H9 (cell line): ENCODE measurements around the gene PRF1. TPM values are rescaled to one million over a fixed set of nuclear protein-coding genes. Genes with fewer than 3 reads are reported as not detected.

Experiments
- DNase-seq: peaks from one replicate; pipeline ENCODE4 v3.0.0-alpha.2; 2017
- H2AFZ ChIP-seq: one replicate; pipeline ENCODE4 v1.6.1; 2013; ENCODE audit warnings: mild to moderate bottlenecking, low read length, control low read depth, moderate library complexity
- H2AK5ac ChIP-seq: 2 replicates; pipeline ENCODE4 v1.6.1; 2013; ENCODE audit warnings: low read length, control low read depth, mixed read lengths; ENCODE audit not compliant: insufficient read length
- H2BK120ac ChIP-seq: one replicate; pipeline ENCODE4 v1.6.1; 2013; ENCODE audit warnings: low read depth, mild to moderate bottlenecking, low read length, control low read depth, inconsistent platforms; ENCODE audit not compliant: poor library complexity, severe bottlenecking
- H2BK12ac ChIP-seq: 2 replicates; pipeline ENCODE4 v1.6.1; 2013; ENCODE audit warnings: low read length, control low read depth, mixed read lengths, low read depth; ENCODE audit not compliant: insufficient read length
- H2BK15ac ChIP-seq: 2 replicates; pipeline ENCODE4 v1.6.1; 2013; ENCODE audit warnings: low read depth, low read length, control low read depth
- H2BK20ac ChIP-seq: one replicate; pipeline ENCODE4 v1.6.1; 2013; ENCODE audit warnings: low read depth, mild to moderate bottlenecking, low read length, control low read depth, inconsistent platforms; ENCODE audit not compliant: poor library complexity, severe bottlenecking
- H2BK5ac ChIP-seq: 2 replicates; pipeline ENCODE4 v1.6.1; 2013; ENCODE audit warnings: low read length, control low read depth, mixed read lengths; ENCODE audit not compliant: insufficient read length
- H3K14ac ChIP-seq: 2 replicates; pipeline ENCODE4 v1.6.1; 2013; ENCODE audit warnings: low read length, control low read depth; ENCODE audit not compliant: insufficient read depth
- H3K18ac ChIP-seq: 2 replicates; pipeline ENCODE4 v1.6.1; 2013; ENCODE audit warnings: low read depth, mild to moderate bottlenecking, mixed read lengths, low read length, control low read depth; ENCODE audit not compliant: insufficient read length
- H3K23ac ChIP-seq: 2 replicates; pipeline ENCODE4 v1.6.1; 2013; ENCODE audit warnings: low read length, control low read depth, mixed read lengths, low read depth; ENCODE audit not compliant: insufficient read length
- H3K23me2 ChIP-seq: 2 replicates; pipeline ENCODE4 v1.6.1; 2013; ENCODE audit warnings: low read depth, mild to moderate bottlenecking, mixed read lengths, low read length, control low read depth; ENCODE audit not compliant: insufficient read length, poor library complexity, severe bottlenecking
- H3K27ac ChIP-seq: 2 replicates; pipeline ENCODE4 v1.5.1; 2013; ENCODE audit warnings: low read length, control low read depth, mixed read lengths, low read depth; ENCODE audit not compliant: insufficient read length
- H3K27me3 ChIP-seq: 2 replicates; pipeline ENCODE4 v1.6.1; 2013; ENCODE audit warnings: low read length, control low read depth, inconsistent platforms; ENCODE audit not compliant: insufficient read depth
- H3K4ac ChIP-seq: 2 replicates; pipeline ENCODE4 v1.6.1; 2013; ENCODE audit warnings: low read depth, mild to moderate bottlenecking, control low read depth, inconsistent platforms, low read length, moderate library complexity
- H3K4me1 ChIP-seq: 2 replicates; pipeline ENCODE4 v1.6.1; 2013; ENCODE audit warnings: low read length, control low read depth, inconsistent platforms; ENCODE audit not compliant: insufficient read depth
- H3K4me2 ChIP-seq: 2 replicates; pipeline ENCODE4 v1.6.1; 2013; ENCODE audit warnings: low read length, control low read depth, mixed read lengths; ENCODE audit not compliant: insufficient read length, insufficient read depth
- H3K56ac ChIP-seq: 2 replicates; pipeline ENCODE4 v1.6.1; 2013; ENCODE audit warnings: low read depth, mild to moderate bottlenecking, mixed read lengths, low read length, control low read depth; ENCODE audit not compliant: insufficient read length
- H3K79me1 ChIP-seq: 2 replicates; pipeline ENCODE4 v1.6.1; 2013; ENCODE audit warnings: low read depth, mild to moderate bottlenecking, moderate library complexity, low read length, control low read depth, inconsistent platforms; ENCODE audit not compliant: insufficient read depth, poor library complexity, severe bottlenecking
- H3K79me2 ChIP-seq: 2 replicates; pipeline ENCODE4 v1.6.1; 2013; ENCODE audit warnings: low read length, control low read depth, inconsistent platforms; ENCODE audit not compliant: insufficient read depth
- H3K9ac ChIP-seq: 2 replicates; pipeline ENCODE4 v1.6.1; 2013; ENCODE audit warnings: low read length, control low read depth, mixed read lengths; ENCODE audit not compliant: insufficient read length; ENCODE audit errors: extremely low read depth
- H3K9me3 ChIP-seq: one replicate; pipeline ENCODE4 v1.6.1; 2013; ENCODE audit warnings: low read depth, low read length, inconsistent platforms; ENCODE audit not compliant: control insufficient read depth
- H3T11ph ChIP-seq: one replicate; pipeline ENCODE4 v1.6.1; 2013; ENCODE audit warnings: mild to moderate bottlenecking, low read length, control low read depth, inconsistent platforms
- H4K20me1 ChIP-seq: one replicate; pipeline ENCODE4 v1.6.1; 2013; ENCODE audit not compliant: control insufficient read depth, insufficient read length, insufficient read depth
- H4K5ac ChIP-seq: 2 replicates; pipeline ENCODE4 v1.6.1; 2013; ENCODE audit warnings: low read depth, mild to moderate bottlenecking, mixed read lengths, low read length, control low read depth; ENCODE audit not compliant: insufficient read length
- H4K8ac ChIP-seq: replicated peaks from 2 replicates; pipeline ENCODE4 v1.6.1; 2013; ENCODE audit warnings: low read length, control low read depth, mixed read lengths, low read depth; ENCODE audit not compliant: insufficient read length
- H4K91ac ChIP-seq: 2 replicates; pipeline ENCODE4 v1.6.1; 2013; ENCODE audit warnings: low read depth, mild to moderate bottlenecking, moderate library complexity, mixed read lengths, low read length, control low read depth; ENCODE audit not compliant: insufficient read length
- H3K27ac Mint-ChIP-seq, 3 experiments: 2 replicates in 2 of 3; 3 replicates in 1 of 3; pipeline ENCODE4 v1.8.0; 2020 to 2021; ENCODE audit warnings: mixed read lengths in 3 of 3, mild to moderate bottlenecking in 1 of 3, moderate library complexity in 1 of 3
- H3K27me3 Mint-ChIP-seq: 2 replicates; pipeline ENCODE4 v1.8.0; 2021; ENCODE audit warnings: low read depth, mild to moderate bottlenecking, moderate library complexity, mixed read lengths
- H3K36me3 Mint-ChIP-seq, 3 experiments: 2 replicates in 2 of 3; 3 replicates in 1 of 3; pipeline ENCODE4 v1.8.0; 2020 to 2021; ENCODE audit warnings: low read depth in 3 of 3, mixed read lengths in 3 of 3; ENCODE audit not compliant: insufficient read depth in 1 of 3
- H3K4me1 Mint-ChIP-seq, 2 experiments: 2 replicates each; pipeline ENCODE4 v1.8.0; 2020; ENCODE audit warnings: mixed read lengths in 2 of 2
- H3K4me3 Mint-ChIP-seq, 2 experiments: 2 replicates in 1 of 2; 3 replicates in 1 of 2; pipeline ENCODE4 v1.8.0; 2020 to 2021; ENCODE audit warnings: mild to moderate bottlenecking in 2 of 2, mixed read lengths in 2 of 2, moderate library complexity in 1 of 2
- H3K9me3 Mint-ChIP-seq, 2 experiments: 2 replicates in 1 of 2; 3 replicates in 1 of 2; pipeline ENCODE4 v1.8.0; 2020; ENCODE audit warnings: mild to moderate bottlenecking in 2 of 2, mixed read lengths in 2 of 2, moderate library complexity in 1 of 2
- WGBS: extraction: QIAGEN DNeasy Blood & Tissue Kit; methylation state at CpG from one replicate; pipeline ENCODE4 v1.1.7; 2013; ENCODE audit warnings: missing lambda C conversion rate, low lambda C conversion rate, mixed read lengths; ENCODE audit not compliant: insufficient read length; ENCODE audit errors: extremely low coverage; 5-methylcytosine and 5-hydroxymethylcytosine counted together
- total RNA-seq: library from RNA; stranded (reverse); gene quantifications from 2 replicates; pipeline ENCODE4 v1.2.1, GENCODE V29; 2021
- TF ChIP-seq, protein P1 (sequence below): fragments of 200-600 bp; sonication (generic); conservative IDR thresholded peaks from 3 replicates; pipeline ENCODE4 v1.8.0; 2021; ENCODE audit warnings: antibody characterized with exemption, mild to moderate bottlenecking

Gene PRF1
- total RNA-seq, 1 experiment from 2014 or later = not detected

GRCh38 chr10:70598857-70599295 is 3.7 kb downstream of the PRF1 start:
- Histone ChIP-seq H4K5ac (no peak overlapping the region), H4K8ac (no peak overlapping the region), H3K23me2 (no peaks in the 10 kb centered on the region), H4K91ac (no peak overlapping the region), H2BK20ac (no peak overlapping the region), H3K4me2 (no peak overlapping the region), H3K27me3 (no peaks in the 10 kb centered on the region), H3K9me3 (no peaks in the 10 kb centered on the region), H3K79me2 (no peaks in the 10 kb centered on the region), H3K4ac (no peak overlapping the region), H2AK5ac (no peak overlapping the region), H3T11ph (no peak overlapping the region), H4K20me1 (peaks cover 3% of the 10 kb centered on the region), H2BK5ac (no peak overlapping the region), H2BK12ac (no peak overlapping the region), H2BK120ac (no peak overlapping the region), H3K56ac (no peak overlapping the region), H3K9ac (no peak overlapping the region), H3K27ac (no peak overlapping the region), H3K23ac (no peak overlapping the region), H3K14ac (no peak overlapping the region), H3K18ac (no peak overlapping the region), H2AFZ (no peak overlapping the region), H2BK15ac (no peak overlapping the region), H3K79me1 (no peaks in the 10 kb centered on the region), H3K4me1 (0 out of 2 replicates have a peak, but pooled peaks cover 4% of the 10 kb centered on the region)
- no peaks in the 10 kb centered on the region; a peak in 1 of 7 replicates for H3K36me3 Mint-ChIP-seq
- H3K27me3 Mint-ChIP-seq = no peaks in the 10 kb centered on the region
- DNase-seq = no peak
- H3K4me1 Mint-ChIP-seq = peaks cover 10 to 22% of the 10 kb centered on the region in 2 experiments
- H3K9me3 Mint-ChIP-seq = peaks cover 0 to 1% of the 10 kb centered on the region in 2 experiments; a peak in 1 of 5 replicates
- H3K27ac Mint-ChIP-seq = peak overlapping the region in 1 of 3 experiments; percentile 49; a peak in 1 of 7 replicates
- TF ChIP-seq, protein P1, sequence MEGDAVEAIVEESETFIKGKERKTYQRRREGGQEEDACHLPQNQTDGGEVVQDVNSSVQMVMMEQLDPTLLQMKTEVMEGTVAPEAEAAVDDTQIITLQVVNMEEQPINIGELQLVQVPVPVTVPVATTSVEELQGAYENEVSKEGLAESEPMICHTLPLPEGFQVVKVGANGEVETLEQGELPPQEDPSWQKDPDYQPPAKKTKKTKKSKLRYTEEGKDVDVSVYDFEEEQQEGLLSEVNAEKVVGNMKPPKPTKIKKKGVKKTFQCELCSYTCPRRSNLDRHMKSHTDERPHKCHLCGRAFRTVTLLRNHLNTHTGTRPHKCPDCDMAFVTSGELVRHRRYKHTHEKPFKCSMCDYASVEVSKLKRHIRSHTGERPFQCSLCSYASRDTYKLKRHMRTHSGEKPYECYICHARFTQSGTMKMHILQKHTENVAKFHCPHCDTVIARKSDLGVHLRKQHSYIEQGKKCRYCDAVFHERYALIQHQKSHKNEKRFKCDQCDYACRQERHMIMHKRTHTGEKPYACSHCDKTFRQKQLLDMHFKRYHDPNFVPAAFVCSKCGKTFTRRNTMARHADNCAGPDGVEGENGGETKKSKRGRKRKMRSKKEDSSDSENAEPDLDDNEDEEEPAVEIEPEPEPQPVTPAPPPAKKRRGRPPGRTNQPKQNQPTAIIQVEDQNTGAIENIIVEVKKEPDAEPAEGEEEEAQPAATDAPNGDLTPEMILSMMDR = no peak
- WGBS = no CpG with 5 or more reads among the region's 16 CpGs
- H3K4me3 Mint-ChIP-seq = no peak overlapping the region
